Measurements from ENCODE around the gene NSD1. TPM values are rescaled to one million over a fixed set of nuclear protein-coding genes. Genes with fewer than 3 reads are reported as not detected.

NSD1 gene
- total RNA-seq, 1 experiment from 2014 or later: 58.8 TPM

GRCh38 chr5:177233206-177233605, 99.6 kb downstream of the NSD1 start:
- POLR2A ChIA-PET: no interaction called here
- Histone ChIP-seq H3K9me3 (ENCODE audit: control insufficient read depth in 1 of 2, insufficient read depth in 1 of 2, low read depth in 1 of 2, low read length in 2 of 2) (no peaks in the 10 kb centered on the region), H3K4me3 (replicated peaks in 1 of 2; ENCODE audit: low read depth in 1 of 2, low read length in 2 of 2) (no peak overlapping the region), H3K27ac (ENCODE audit: low read depth, low read length) (no peak overlapping the region), H2AFZ (ENCODE audit: low read depth, low read length, poor library complexity, severe bottlenecking) (no peak overlapping the region), H4K20me1 (ENCODE audit: insufficient read depth) (peaks cover 12% of the 10 kb centered on the region; the same call in 1 of the 2 replicates), H3K4me2 (ENCODE audit: low read length) (no peak overlapping the region), H3K36me3 (ENCODE audit: control insufficient read depth in 1 of 2, insufficient read depth in 2 of 2, low read length in 2 of 2) (peaks cover 5 to 10% of the 10 kb centered on the region in 2 experiments; a peak in 3 of 4 replicates), H3K79me2 (ENCODE audit: insufficient read depth, low read length) (peaks cover 41% of the 10 kb centered on the region), H3K27me3 (ENCODE audit: insufficient read depth, low read length) (no peaks in the 10 kb centered on the region), H3K9ac (ENCODE audit: low read length) (no peak overlapping the region), H3K9me2 (ENCODE audit: insufficient read depth) (no peaks in the 10 kb centered on the region), H3K4me1 (ENCODE audit: control insufficient read depth in 1 of 2, insufficient read depth in 2 of 2, low read length in 2 of 2) (peaks cover 9 to 20% of the 10 kb centered on the region in 2 experiments)
- no peak for DNase-seq (ENCODE audit: low read depth, low spot score)
- intact Hi-C loops (cut with micrococcal nuclease): no loop called here
- RAD21 ChIA-PET (ENCODE audit: low non-redundant PET in 1 of 2, low total read pairs in 2 of 2, uncharacterized antibody in 2 of 2, unreplicated experiment in 2 of 2): interaction anchor here in 1 of 2 experiments (0.7 kb wide), 1 partner anchor 18 kb away, joined by 3 read pairs; no protein-coding TSS in a partner anchor
- no peak for ATAC-seq
- no TSS peak for BruUV-seq (replicated peaks)
- TF ChIP-seq SIN3A (IDR thresholded peaks at IDR 0.05; ENCODE audit: low read depth) (no peak), EZH2 (IDR thresholded peaks at IDR 0.05) (no peak), FOSL1 (IDR thresholded peaks at IDR 0.05; ENCODE audit: low read depth) (no peak), SRF (IDR thresholded peaks at IDR 0.05; ENCODE audit: low read depth) (no peak), POLR2A (IDR thresholded peaks at IDR 0.05; ENCODE audit: borderline replicate concordance, extremely low read depth, insufficient read depth, insufficient read length) (no peak), ZBTB33 (IDR thresholded peaks at IDR 0.05; ENCODE audit: extremely low read depth, insufficient replicate concordance, low read length) (no peak), EGR1 (IDR thresholded peaks at IDR 0.05; ENCODE audit: low read depth) (no peak), CEBPB (IDR thresholded peaks at IDR 0.05; ENCODE audit: low read depth) (no peak), EZH2phosphoT487 (IDR thresholded peaks at IDR 0.05; ENCODE audit: borderline replicate concordance) (no peak), SP1 (IDR thresholded peaks at IDR 0.05; ENCODE audit: low read depth) (no peak), ELF1 (IDR thresholded peaks at IDR 0.05; ENCODE audit: borderline replicate concordance, low read depth) (no peak), CBX3 (IDR thresholded peaks at IDR 0.05; ENCODE audit: low read depth) (no peak), RAD21 (IDR thresholded peaks at IDR 0.05; ENCODE audit: low read depth) (no peak), ZFX (IDR thresholded peaks at IDR 0.05) (no peak), MAX (IDR thresholded peaks at IDR 0.05) (no peak), ZNF274 (IDR thresholded peaks at IDR 0.05; ENCODE audit: low read depth, low read length) (no peak), ATF3 (IDR thresholded peaks at IDR 0.05) (no peak), TCF7L2 (IDR thresholded peaks at IDR 0.05; ENCODE audit: borderline replicate concordance, extremely low read depth, insufficient read depth, insufficient read length) (no peak), JUND (IDR thresholded peaks at IDR 0.05) (no peak), POLR2AphosphoS5 (IDR thresholded peaks at IDR 0.05; ENCODE audit: low read depth, low read length) (no peak)
- CTCF ChIA-PET: no interaction called here

All from HCT116 (cell line).